ELR (cell line): ENCODE measurements around the gene STK16.
"Not testable (repeated sequence)": the region's sequence is repeated elsewhere in the genome, so short reads cannot be mapped to it uniquely, and the experiment has no call there.

Experiments
- DNase-seq: peaks from one replicate; pipeline ENCODE4 v3.0.0-alpha.2; 2015; ENCODE audit warnings: low read depth

STK16 gene, protein sequence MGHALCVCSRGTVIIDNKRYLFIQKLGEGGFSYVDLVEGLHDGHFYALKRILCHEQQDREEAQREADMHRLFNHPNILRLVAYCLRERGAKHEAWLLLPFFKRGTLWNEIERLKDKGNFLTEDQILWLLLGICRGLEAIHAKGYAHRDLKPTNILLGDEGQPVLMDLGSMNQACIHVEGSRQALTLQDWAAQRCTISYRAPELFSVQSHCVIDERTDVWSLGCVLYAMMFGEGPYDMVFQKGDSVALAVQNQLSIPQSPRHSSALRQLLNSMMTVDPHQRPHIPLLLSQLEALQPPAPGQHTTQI

DNA sequence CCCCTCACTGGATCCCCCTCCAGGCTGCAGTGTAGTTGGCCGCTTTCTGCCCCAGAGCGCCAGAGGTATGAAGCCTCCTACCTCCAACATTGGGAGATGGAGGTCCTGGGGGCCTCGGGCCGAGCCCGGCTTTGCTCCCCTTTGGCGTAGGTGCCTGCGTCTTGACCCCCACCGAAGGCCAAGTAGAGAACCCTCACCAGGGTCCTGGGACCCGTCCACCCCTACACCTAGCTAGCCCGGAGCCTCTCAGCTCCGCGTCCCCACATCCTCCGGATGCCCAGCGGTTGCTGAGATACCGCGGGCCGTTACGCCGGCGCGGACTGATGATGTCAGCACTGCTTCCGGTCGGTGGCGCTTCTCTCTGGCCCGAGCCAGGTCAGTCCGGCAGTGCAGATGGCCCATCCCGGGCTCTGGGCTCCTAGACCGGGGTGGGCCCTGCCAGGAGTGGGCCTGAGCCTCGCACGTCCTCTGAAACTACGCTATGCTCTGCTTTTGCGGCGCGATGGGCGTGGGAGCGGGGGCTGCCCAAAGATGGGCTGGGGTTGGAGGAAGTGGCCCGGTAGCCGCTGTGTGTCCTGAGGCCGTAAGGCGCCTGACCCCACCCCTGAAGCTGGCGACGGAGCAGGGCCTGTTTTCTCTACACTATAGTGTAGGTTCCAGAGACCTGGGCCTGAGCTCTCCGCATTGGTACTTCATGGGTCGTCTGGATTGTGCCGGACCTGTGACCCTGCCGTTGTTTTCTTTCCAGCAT is at the start of gene STK16, which contains the start of gene GLB1L:
STK16 (plus strand) TSS at position 332 of the 751 bp plus-strand sequence. CDS start 521 bp downstream, outside the sequence.
GLB1L (minus strand) TSS at position 297 of the 751 bp plus-strand sequence. CDS start 1,871 bp downstream, outside the sequence.
- DNase-seq = peak; percentile 94

DNA sequence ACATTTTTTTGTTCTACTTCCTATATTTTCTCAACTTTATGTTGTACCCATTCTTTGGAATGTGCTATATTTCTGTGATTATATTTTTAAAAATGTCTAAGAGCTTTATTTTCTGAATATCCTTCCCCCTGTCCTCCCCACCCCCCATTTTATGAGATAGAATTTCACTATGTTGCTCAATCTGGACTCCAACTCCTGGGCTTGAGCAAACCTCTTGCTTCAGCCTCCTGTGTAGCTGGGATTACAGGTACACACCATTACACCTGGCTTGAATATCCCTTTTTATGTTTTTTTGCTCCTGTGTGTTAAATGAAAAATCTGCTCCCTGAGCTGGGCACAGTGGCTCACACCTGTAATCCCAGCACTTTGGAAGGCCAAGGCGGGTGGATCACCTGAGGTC is 47.9 kb upstream of the STK16 start:
- DNase-seq = no peak

DNA sequence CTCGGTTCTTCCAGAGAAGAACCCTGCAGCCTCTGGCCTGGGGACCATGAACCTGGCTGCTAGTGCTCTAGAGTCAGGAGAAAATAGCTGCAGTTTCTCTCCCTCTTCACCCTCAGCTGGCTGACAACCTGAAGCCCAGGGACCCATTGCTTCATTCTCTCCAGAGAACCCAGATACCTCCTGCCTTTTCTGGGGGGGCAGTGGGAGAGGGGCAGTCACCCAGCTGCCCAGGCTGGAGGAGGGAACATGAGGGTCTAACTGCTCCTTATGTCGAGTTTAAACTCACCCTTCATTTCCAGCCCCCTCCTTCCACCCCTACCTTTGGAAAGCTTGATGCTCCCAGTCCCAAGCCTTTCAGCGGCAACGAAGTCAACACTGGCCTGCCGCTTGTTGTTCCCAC is 46.3 kb upstream of the STK16 start:
- DNase-seq = no peak

DNA sequence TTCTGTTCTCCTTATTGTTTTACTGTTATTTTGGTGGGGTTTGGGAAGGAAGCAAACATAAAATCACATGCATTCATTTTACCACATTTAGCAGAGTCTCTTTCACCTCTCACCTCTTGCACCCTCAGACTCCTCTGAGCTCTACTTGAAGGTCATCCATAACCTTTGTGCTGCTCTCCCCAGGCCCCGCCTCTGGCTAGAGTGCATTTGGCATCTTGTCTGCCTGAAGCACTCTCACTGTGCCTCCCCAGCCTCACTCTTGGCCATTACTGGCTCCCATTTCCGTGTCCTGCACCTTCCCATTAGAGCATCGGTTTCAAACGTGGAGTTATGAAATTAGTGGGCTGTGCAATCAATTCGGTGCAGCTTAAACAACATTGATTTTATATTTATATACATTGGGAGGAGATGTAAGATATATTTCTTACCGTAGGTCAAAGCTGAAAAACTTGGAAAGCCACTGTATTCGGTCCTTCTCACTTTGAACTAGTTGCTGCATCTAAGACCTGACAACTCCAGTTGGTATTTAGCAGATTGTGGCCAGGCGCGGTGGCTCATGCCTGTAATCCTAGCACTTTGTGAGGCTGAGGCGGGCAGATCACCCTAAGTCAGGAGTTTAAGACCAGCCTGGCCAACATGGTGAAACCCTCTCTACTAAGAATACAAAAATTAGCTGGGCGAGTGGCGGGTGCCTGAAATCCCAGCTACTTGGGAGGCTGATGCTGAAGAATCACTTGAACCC is 45.6 kb upstream of the STK16 start:
- DNase-seq = no peak

DNA sequence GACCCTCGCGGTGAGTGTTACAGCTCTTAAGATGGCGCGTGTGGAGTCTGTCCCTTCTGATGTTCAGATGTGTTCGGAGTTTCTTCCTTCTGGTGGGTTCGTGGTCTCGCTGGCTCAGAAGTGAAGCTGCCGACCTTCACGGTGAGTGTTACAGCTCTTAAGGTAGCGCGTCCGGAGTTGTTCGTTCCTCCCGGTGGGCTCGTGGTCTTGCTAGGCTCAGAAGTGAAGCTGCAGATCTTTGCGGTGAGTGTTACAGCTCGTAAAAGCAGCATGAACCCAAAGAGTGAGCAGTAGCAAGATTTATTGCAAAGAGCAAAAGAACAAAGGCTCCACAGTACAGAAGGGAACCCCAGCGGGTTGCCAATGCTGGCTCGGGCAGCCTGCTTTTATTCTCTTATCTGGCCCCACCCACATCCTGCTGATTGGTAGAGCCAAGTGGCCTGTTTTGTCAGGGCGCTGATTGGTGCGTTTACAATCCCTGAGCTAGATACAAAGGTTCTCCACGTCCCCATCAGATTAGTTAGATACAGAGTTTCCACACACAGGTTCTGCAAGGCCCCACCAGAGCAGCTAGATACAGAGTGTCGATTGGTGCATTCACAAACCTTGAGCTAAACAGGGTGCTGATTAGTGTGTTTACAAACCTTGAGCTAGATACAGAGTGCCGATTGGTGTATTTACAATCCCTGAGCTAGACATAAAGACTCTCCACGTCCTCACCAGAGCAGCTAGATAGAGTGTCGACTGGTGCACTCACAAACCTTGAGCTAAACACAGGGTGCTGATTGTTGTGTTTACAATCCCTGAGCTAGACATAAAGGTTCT is 44.6 kb upstream of the STK16 start:
- DNase-seq = not testable (repeated sequence)

DNA sequence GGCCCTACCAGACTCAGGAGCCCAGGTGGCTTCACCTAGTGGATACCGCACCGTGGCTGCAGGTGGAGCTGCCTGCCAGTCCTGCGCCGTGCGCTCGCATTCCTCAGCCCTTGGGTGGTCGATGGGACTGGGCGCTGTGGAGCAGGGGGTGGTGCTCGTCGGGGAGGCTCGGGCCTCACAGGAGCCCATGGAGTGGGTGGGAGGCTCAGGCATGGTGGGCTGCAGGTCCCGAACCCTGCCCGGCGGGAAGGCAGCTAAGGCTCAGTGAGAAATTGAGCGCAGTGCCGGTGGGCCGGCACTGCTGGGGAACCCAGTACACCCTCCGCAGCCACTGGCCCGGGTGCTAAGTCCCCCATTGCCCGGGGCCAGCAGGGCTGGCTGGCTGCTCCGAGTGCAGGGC is 43.9 kb upstream of the STK16 start:
- not testable (repeated sequence) for DNase-seq

DNA sequence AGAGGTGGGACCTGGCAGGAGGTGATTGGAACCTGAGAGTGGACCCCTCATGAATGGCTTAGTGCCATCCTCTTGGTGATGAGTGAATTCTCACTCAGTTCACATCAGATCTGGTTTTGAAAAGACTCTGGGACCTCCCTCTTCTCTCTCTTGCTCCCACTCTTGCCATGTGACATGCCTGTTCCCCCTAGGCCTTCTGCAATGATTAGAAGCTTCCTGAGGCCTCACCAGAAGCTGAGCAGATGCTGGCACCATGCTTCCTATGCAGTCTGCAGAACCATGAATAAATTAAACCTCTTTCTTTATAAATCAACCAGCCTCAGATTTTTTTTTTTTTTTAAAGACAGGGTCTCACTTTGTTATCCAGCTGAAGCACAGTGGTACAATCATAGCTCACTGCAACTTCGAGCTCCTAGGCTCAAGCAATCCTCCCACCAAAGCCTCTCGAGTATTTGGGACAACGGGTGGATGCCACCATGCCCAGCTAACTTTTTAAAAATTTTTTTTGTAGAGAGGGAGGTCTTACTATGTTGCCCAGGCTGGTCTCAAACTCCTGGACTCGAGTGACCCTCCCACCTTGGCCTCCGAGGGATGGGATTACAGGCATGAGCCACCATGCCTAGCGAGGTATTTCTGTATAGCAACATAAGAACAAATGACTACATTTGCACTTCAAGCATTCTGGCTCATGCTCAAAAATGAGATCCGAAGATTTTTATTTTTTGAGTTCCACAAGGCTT is 40.7 kb upstream of the STK16 start:
- no peak for DNase-seq

DNA sequence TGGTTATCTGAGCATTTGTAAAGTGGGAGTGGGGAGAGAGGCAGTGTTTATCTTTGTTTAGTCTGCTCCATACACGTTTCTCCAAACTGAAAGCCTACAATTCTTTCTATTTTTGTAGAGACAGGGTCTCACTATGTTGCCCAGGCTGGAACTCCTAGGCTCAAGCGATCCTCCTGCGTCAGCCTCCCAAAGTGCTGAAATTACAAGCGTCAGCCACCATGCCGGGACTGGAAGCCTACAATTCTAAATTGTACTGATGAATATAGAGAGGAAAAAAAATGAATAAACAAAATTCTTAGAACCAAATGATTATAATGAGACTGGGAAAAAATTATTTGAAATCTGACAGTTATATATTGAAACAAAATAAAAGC is 40.1 kb upstream of the STK16 start:
- no peak for DNase-seq

DNA sequence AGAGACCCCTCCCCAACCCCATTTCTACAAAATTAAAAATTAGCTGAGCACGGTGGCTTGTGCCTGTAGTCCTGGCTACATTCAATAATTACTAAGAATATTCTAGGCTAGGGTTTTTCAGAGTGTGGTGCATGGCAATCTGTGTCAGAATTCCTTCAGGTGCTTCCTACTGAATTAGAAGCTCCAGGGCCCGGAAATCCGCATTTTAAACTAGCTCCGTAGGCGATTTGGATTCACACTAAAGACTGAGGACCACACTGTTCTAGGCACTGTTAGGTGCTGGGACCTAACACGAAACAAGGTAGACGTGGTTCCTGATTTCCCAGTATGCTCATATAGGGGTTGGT is 39.3 kb upstream of the STK16 start:
- no peak for DNase-seq

DNA sequence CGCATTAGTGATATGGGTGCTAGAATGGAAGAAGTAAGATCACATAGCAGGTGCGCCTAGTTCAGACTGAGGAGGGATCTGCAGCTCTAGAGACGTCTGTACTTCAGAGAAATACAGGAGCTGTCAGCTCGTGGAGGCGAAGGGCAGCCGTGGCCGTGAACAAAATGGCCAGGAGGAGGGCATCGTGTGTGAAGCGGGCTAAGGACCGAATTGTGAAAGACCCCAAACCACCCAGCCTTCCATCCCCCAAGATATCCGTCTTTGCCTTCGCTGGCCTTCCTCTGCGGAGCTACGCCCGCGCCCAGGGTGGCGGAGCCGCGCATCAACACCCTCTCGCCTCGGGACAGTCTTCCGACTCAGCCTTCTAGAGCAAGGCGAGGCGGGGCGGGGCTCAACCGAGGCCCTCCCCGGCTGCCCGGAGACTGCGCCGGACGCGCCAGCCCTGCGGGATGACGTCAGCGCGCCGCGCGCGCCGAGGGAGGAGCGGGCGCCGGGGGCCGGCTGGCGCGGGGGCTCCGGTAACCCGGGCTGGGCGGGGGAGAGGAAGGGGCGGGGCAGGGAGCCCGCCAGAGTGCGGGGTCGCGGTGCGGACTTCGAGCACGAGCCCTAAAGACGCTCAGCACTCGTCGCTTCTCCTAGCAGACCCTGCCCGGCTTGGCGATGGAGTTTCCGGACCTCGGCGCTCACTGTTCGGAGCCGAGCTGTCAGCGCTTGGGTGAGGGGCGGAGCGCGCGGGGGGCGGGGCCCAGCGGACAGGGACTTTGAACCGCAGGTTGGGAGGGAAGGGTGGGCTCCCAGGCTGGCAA is 38.7 kb upstream of the STK16 start, which contains the start of gene ZFAND2B:
ZFAND2B (plus strand) TSS at position 455 of the 806 bp plus-strand sequence; CDS start at position 661, 206 bp downstream.
- peak; percentile 94 for DNase-seq

DNA sequence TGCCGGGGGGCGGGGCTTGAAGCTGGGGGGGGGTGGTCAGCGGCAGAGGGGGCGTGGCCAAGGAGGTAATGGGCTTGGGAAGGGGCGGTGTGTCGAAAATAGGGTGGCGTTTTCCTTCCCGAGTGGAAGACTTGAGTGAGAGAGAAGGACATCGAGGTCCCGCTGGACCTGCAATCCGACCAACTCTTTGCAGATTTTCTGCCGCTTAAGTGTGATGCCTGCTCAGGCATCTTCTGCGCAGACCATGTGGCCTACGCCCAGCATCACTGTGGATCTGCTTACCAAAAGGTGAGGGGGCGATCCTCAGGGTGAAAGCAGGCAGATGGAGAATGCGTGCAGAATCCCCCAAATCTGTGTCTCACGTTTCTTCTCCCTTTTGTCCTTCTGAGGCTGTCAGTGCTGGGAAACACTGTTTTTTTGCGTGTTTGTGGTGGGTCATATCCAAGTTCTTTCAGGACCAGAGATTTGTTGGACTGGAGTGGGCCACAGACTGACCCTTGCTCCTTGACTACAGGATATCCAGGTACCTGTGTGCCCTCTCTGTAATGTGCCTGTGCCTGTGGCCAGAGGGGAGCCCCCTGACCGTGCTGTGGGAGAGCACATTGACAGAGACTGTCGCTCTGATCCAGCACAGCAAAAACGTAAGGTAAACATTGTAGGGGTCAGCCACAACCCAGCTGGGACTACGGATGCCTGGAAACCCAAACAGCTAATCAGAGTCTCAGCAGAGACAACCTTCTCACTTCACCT is 38.0 kb upstream of the STK16 start:
- no peak for DNase-seq

DNA sequence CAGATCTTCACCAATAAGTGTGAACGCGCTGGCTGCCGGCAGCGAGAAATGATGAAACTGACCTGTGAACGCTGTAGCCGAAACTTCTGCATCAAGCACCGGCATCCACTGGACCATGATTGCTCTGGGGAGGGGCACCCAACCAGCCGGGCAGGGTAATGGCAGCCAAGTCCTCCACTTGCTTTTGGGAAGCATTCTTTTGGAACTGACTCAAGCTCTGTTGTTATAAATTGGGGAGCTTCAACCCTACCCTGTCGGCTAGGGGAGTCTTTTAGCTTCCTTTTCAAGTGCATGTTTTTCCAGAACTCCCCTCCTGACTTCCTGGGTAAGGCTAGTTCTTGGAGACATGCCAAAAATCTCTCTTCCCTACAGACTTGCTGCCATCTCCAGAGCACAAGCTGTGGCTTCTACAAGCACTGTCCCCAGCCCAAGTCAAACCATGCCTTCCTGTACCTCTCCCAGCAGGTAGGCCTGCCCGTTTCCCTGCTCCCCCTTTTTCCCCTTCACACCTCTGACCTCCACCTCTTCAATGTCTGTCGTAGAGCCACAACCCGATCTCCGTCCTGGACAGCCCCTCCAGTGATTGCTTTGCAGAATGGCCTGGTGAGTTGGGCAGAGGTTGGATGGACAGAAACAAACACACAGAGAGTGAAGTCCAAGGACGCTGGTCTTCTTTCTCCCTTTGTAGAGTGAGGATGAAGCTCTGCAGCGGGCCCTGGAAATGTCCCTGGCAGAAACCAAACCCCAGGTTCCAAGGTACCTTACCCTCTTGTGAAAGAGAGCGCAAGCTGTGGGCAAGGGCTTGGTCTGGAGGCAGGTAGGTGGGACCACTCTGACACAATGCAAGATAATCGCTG is 37.2 kb upstream of the STK16 start:
- DNase-seq = peak; percentile 29

DNA sequence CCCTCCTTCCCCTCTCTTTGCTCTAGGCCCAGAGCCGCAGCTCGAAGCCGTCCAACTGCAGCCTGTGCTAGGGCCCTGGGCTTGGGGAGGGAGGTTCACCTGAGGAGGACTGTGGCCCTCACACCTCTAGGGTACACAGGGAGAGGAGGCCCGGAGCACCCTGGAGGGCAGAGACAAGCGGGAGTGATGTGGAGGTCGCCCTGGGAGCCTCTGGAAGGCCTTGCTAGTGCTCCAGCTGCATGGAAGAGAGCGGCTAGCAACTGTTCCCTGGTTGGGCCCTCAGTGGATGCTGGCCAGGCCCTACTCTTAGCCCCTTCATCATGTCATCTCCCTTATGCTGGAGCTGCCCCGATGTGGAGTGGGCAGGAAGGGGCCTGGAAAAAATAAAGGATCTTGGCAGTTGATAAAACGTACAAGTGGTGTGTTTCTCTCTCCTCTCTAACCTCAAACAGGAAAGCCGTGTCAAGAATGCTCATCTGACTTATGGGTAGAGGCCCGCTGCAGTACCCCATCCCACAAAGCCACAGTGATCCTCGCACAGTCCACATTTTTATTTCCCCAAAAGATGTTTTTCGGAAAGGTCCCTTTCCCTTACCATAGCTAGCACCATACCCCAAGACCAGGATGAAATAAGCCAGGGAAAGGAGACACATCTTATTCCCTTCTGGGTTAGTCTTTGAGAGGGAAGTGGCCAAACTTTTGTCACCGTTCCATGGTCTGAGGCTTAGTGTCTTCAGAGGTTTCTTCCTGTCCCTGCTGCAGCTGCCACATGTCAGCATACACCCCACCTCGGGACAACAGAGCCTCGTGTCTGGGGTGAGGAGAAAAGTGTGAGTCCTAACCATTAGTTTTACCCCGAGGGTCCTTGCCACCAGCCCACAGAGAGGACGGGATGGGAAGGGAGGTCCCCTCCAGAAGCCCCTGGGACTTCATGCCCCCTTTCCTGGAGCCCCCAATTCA is 35.8 kb upstream of the STK16 start:
- no peak for DNase-seq

DNA sequence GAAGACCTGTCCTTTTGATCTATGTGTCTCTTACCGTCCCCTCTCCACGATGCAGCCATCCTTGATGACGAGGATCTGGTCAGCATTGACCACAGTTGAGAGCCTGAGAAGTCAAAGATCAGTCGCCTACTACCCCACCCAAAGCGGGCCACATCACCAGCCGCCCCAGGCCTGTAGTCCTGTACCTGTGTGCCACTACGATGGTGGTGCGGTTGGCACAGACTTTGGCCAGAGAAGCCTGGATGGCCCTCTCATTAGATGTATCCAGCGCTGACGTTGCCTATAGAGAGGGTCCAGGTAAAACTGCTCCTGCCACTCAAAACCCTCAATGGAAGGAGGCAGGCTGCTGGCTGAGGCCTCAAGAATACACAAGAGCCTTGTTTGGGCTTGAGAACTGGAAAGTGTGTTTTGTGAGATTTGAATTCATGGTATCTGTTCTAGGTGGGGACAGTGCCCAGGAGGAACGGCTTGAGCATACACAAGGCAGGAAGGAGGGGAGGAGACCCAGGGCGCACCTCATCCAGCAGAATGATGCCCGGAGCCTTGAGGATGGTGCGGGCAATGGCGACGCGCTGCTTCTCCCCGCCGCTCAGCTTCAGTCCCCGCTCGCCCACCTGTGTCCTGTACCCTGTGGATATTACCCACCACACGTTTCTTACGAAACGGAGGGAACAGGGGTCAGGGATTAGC is 34.9 kb upstream of the STK16 start:
- no peak for DNase-seq

DNA sequence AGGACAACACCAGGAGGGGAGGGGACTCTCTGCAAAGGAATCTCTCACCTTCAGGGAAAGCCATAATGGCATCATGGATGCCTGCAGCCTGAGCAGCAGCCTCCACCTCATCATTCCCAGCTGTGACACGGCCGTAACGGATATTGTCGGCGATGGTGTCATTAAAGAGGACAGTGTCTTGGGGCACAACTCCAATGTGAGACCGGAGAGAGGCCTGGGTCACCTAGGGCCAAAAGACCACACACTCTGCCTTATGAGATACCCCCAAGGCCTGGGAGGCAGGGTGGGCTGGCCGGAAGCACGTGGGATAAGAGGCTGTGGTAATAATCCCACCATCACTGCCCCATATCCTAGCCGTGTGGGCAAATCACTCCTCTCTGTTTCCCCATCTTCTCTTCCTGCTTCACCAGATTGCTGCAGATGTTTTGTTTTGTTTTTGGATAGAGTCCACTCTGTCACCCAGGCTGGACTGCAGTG is 34.4 kb upstream of the STK16 start:
- no peak for DNase-seq

DNA sequence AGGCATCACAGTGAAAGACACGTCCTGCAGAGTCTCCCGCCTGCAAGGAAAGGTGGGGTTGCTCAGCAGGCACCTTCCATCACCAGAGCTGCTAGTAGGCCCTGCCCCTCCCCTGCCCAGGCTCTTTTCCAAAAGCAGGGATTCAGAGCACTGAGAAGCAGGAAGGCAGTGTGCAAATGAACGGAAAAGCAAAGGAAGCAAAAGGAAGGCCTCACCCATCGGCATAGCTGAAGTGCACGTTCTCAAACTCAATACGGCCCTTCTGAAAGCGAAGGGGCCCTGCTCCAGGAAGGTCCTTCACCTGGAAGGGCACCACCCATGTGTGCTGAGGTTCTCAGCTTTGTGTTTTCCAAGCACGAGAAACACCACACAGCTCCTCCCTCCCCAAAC is 32.3 kb upstream of the STK16 start:
- DNase-seq = no peak
